HCT116 (cell line): Measurements from ENCODE around the gene FAM114A1.

Experiments
- ATF3 ChIP-seq: IDR thresholded peaks from 2 replicates; pipeline ENCODE4 v1.6.1; 2012
- CTCF ChIP-seq, 3 experiments: fragments of 200-600 bp in 1 of 3; sonication (generic) in 1 of 3; IDR thresholded peaks in 2 of 3; conservative IDR thresholded peaks in 1 of 3; 2 replicates each; pipeline ENCODE4 v1.5.1; 2012 to 2017; ENCODE audit warnings: low read depth in 2 of 3, low read length in 2 of 3, antibody characterized with exemption in 1 of 3, borderline replicate concordance in 1 of 3, control low read depth in 1 of 3, mild to moderate bottlenecking in 1 of 3, mixed read lengths in 1 of 3, mixed run types in 1 of 3, moderate library complexity in 1 of 3; ENCODE audit not compliant: insufficient read depth in 1 of 3
- EGR1 ChIP-seq: IDR thresholded peaks from 2 replicates; pipeline ENCODE4 v1.6.1; 2012; ENCODE audit warnings: low read depth
- EZH2 ChIP-seq: fragments of 200-600 bp; sonication (generic); IDR thresholded peaks from 2 replicates; pipeline ENCODE4 v1.6.1; 2017; ENCODE audit warnings: antibody characterized with exemption, mixed run types
- EZH2phosphoT487 ChIP-seq: fragments of 200-600 bp; IDR thresholded peaks from 2 replicates; pipeline ENCODE4 v1.6.1; 2018; ENCODE audit warnings: antibody characterized with exemption, borderline replicate concordance
- JUND ChIP-seq: IDR thresholded peaks from 2 replicates; pipeline ENCODE4 v1.6.1; 2012
- MAX ChIP-seq: IDR thresholded peaks from 2 replicates; pipeline ENCODE4 v1.6.1; 2012
- POLR2AphosphoS5 ChIP-seq: IDR thresholded peaks from 2 replicates; pipeline ENCODE4 v1.6.1; 2011; ENCODE audit warnings: mild to moderate bottlenecking, low read depth, low read length, moderate library complexity
- RAD21 ChIP-seq: IDR thresholded peaks from 2 replicates; pipeline ENCODE4 v1.6.1; 2012; ENCODE audit warnings: low read depth, mild to moderate bottlenecking
- SIN3A ChIP-seq: IDR thresholded peaks from 2 replicates; pipeline ENCODE4 v1.6.1; 2012; ENCODE audit warnings: low read depth
- SP1 ChIP-seq: IDR thresholded peaks from 2 replicates; pipeline ENCODE4 v1.6.1; 2012; ENCODE audit warnings: low read depth
- ZBTB33 ChIP-seq: IDR thresholded peaks from 2 replicates; pipeline ENCODE4 v1.6.1; 2011; ENCODE audit warnings: mild to moderate bottlenecking, low read length, moderate library complexity; ENCODE audit not compliant: insufficient replicate concordance; ENCODE audit errors: extremely low read depth

DNA sequence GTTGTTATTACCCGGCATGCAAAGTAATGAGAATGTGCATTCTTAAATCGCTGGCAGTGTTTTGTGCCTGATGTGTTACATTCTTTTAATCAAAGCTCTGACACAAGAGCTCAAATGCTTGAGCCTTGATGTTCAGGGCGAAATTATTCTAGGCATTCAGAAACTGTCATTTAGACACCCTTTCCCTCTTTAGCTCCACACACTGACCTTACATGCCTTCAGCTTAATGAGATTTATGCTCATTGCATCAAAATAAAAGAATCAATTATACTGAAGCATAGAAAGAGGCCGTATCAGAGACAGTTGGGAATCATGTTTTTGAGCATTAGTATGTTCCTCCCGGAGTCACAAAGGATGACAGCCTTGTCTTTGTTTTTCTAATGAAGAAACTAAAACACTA, 56.7 kb downstream of the FAM114A1 start:
- TF ChIP-seq EZH2 (no peak), SP1 (no peak), ZBTB33 (no peak), CTCF (IDR thresholded peaks at IDR 0.05 in 2 of 3, conservative IDR thresholded peaks at IDR 0.05 in 1 of 3; ENCODE audit: borderline replicate concordance in 1 of 3, insufficient read depth in 1 of 3, low read depth in 2 of 3, low read length in 2 of 3) (no peak), SIN3A (no peak), MAX (no peak), JUND (no peak), POLR2AphosphoS5 (no peak), RAD21 (no peak), EZH2phosphoT487 (no peak), EGR1 (no peak), ATF3 (no peak)
